HepG2 (cell line): ENCODE results near the gene NOB1. TPM values are rescaled to one million over a fixed set of nuclear protein-coding genes. Genes with fewer than 3 reads are reported as not detected.

Experiments used
- ATAC-seq: fragments of 200-7000 bp; cut with Tn5 transposase; 3 replicates; pipeline ENCODE4 v1.9.1; 2020; ENCODE audit warnings: mild to moderate bottlenecking, moderate library complexity
- BruUV-seq: library from RNA; stranded (reverse); fragments of 400-500 nt; replicated peaks from 2 replicates; lab custom pipeline; 2021; lab: Mats Ljungman, UMichigan
- CTCF ChIA-PET: fragments of 300-600 bp; formaldehyde crosslinking; extraction: SDS; loops from one replicate; lab custom pipeline; 2021; ENCODE audit warnings: low total read pairs, inconsistent platforms, low intra/inter-chr PET ratio; lab: Yijun Ruan, JAX
- POLR2A ChIA-PET: fragments of 350-600 bp; sonication (Branson Sonifier 250); formaldehyde crosslinking; loops from one replicate; lab custom pipeline; 2020; ENCODE audit warnings: antibody characterized with exemption, inconsistent platforms; lab: Yijun Ruan, JAX
- DNase-seq: peaks from one replicate; pipeline ENCODE4 v3.0.0-alpha.2; 2015; ENCODE audit warnings: low spot score
- FAIRE-seq: peaks from 3 replicates; lab custom pipeline; 2011; peaks lifted over from hg19 to GRCh38; lab: Jason Lieb, UNC
- H2AFZ ChIP-seq: one replicate; pipeline ENCODE4 v1.6.1; 2011; ENCODE audit warnings: low read length, inconsistent platforms
- H3K27ac ChIP-seq: fragments of 300-600 bp; 3 replicates; pipeline ENCODE4 v1.8.0; 2011; ENCODE audit warnings: mixed run types, mild to moderate bottlenecking, mixed read lengths, low read length, inconsistent platforms; ENCODE audit not compliant: insufficient read depth; ENCODE audit errors: extremely low read length
- H3K27me3 ChIP-seq, 2 experiments: fragments of 200-600 bp in 1 of 2; 2 replicates in 1 of 2; 3 replicates in 1 of 2; pipeline versions ENCODE4 v1.6.0 to v1.8.0; 2011; ENCODE audit warnings: low read length in 2 of 2, mild to moderate bottlenecking in 2 of 2, moderate library complexity in 2 of 2, inconsistent platforms in 1 of 2; ENCODE audit not compliant: insufficient read depth in 2 of 2, control insufficient read depth in 1 of 2
- H3K36me3 ChIP-seq, 2 experiments: fragments of 200-600 bp in 1 of 2; replicated peaks in 1 of 2; 2 replicates in 1 of 2; 3 replicates in 1 of 2; pipeline versions ENCODE4 v1.5.1 to v1.8.0; 2011; ENCODE audit warnings: low read length in 2 of 2, inconsistent platforms in 1 of 2; ENCODE audit not compliant: insufficient read depth in 2 of 2, control insufficient read depth in 1 of 2
- H3K4me1 ChIP-seq: 2 replicates; pipeline ENCODE4 v1.5.1; 2012; ENCODE audit warnings: low read length, inconsistent platforms; ENCODE audit not compliant: insufficient read depth
- H3K4me2 ChIP-seq: 2 replicates; pipeline ENCODE4 v1.6.0; 2011; ENCODE audit warnings: low read depth, low read length, inconsistent platforms
- H3K4me3 ChIP-seq, 3 experiments: fragments of 200-600 bp in 1 of 3; sonication (generic), shearing (Covaris generic) in 1 of 3; replicated peaks in 1 of 3; 2 replicates each; pipeline ENCODE4 v1.5.1; 2011 to 2016; ENCODE audit warnings: low read length in 3 of 3, inconsistent platforms in 2 of 3, low read depth in 2 of 3, mild to moderate bottlenecking in 2 of 3, control low read depth in 1 of 3, mixed read lengths in 1 of 3; ENCODE audit not compliant: insufficient read depth in 1 of 3
- H3K79me2 ChIP-seq: one replicate; pipeline ENCODE4 v1.6.1; 2011; ENCODE audit warnings: low read length, inconsistent platforms; ENCODE audit not compliant: insufficient read depth
- H3K9ac ChIP-seq: 2 replicates; pipeline ENCODE4 v1.6.0; 2011; ENCODE audit warnings: mild to moderate bottlenecking, low read depth, low read length, inconsistent platforms; ENCODE audit not compliant: insufficient read depth
- H3K9me3 ChIP-seq: 2 replicates; pipeline ENCODE4 v1.5.1; 2012; ENCODE audit warnings: mild to moderate bottlenecking, low read length
- H4K20me1 ChIP-seq: 2 replicates; pipeline ENCODE4 v1.6.0; 2011; ENCODE audit warnings: inconsistent platforms, mild to moderate bottlenecking, low read length, moderate library complexity; ENCODE audit not compliant: insufficient read depth
- HOXA3 ChIP-seq: sonication (generic); formaldehyde crosslinking; IDR thresholded peaks from 2 replicates; pipeline ENCODE4 v1.5.0; 2020; ENCODE audit warnings: missing genetic modification reagents
- JARID2 ChIP-seq: sonication (generic); formaldehyde crosslinking; IDR thresholded peaks from 2 replicates; pipeline ENCODE4 v1.8.1; 2023; ENCODE audit warnings: missing genetic modification reagents, inconsistent platforms; ENCODE audit not compliant: insufficient replicate concordance
- NCOA5 ChIP-seq: sonication (generic); formaldehyde crosslinking; IDR thresholded peaks from 2 replicates; pipeline ENCODE4 v1.4.0; 2020; ENCODE audit warnings: missing genetic modification reagents
- PAF1 ChIP-seq: IDR thresholded peaks from 2 replicates; pipeline ENCODE4 v1.6.1; 2016; ENCODE audit warnings: missing genetic modification reagents, missing compliant biosample characterization
- POLR2G ChIP-seq: fragments of 200-400 bp; formaldehyde crosslinking; IDR thresholded peaks from 2 replicates; pipeline ENCODE4 v1.6.1; 2018; ENCODE audit warnings: mild to moderate bottlenecking, low read depth, low read length, moderate library complexity
- RXRA ChIP-seq: sonication (generic); formaldehyde crosslinking; IDR thresholded peaks from 2 replicates; pipeline ENCODE4 v1.5.1; 2020; ENCODE audit warnings: missing genetic modification reagents
- SMYD3 ChIP-seq: sonication (generic); formaldehyde crosslinking; IDR thresholded peaks from 2 replicates; pipeline ENCODE4 v1.8.1; 2023; ENCODE audit warnings: mild to moderate bottlenecking, missing genetic modification reagents
- SOX5 ChIP-seq: IDR thresholded peaks from 2 replicates; pipeline ENCODE4 v1.6.1; 2016; ENCODE audit warnings: borderline replicate concordance
- ZKSCAN5 ChIP-seq: sonication (generic); formaldehyde crosslinking; IDR thresholded peaks from 2 replicates; pipeline ENCODE4 v1.5.1; 2020; ENCODE audit warnings: mild to moderate bottlenecking, missing genetic modification reagents
- ZMYM2 ChIP-seq: sonication (generic); formaldehyde crosslinking; IDR thresholded peaks from 2 replicates; pipeline ENCODE4 v1.8.0; 2022; ENCODE audit warnings: mild to moderate bottlenecking, missing genetic modification reagents
- ZNF101 ChIP-seq: sonication (generic); formaldehyde crosslinking; IDR thresholded peaks from 2 replicates; pipeline ENCODE4 v1.4.0; 2020; ENCODE audit warnings: mild to moderate bottlenecking, low read depth, missing genetic modification reagents, borderline replicate concordance
- ZNF530 ChIP-seq: sonication (generic); formaldehyde crosslinking; IDR thresholded peaks from 2 replicates; pipeline ENCODE4 v1.5.0; 2020; ENCODE audit warnings: low read depth, mild to moderate bottlenecking, missing genetic modification reagents
- ZNF598 ChIP-seq: sonication (generic); formaldehyde crosslinking; IDR thresholded peaks from 2 replicates; pipeline ENCODE4 v1.5.1; 2020; ENCODE audit warnings: mild to moderate bottlenecking, missing genetic modification reagents, borderline replicate concordance
- ZNF781 ChIP-seq: sonication (generic); formaldehyde crosslinking; IDR thresholded peaks from 2 replicates; pipeline ENCODE4 v1.5.1; 2020; ENCODE audit warnings: borderline replicate concordance, mild to moderate bottlenecking, missing genetic modification reagents; ENCODE audit errors: not compliant biosample characterization
- WGBS: methylation state at CpG from one replicate; pipeline ENCODE4 v1.1.6; 2017; ENCODE audit warnings: low lambda C conversion rate; 5-methylcytosine and 5-hydroxymethylcytosine counted together
- in situ Hi-C: cut with HindIII; loops from 2 replicates; pipeline ENCODE4 v1.10.0; 2017; ENCODE audit warnings: low pct_unique_long_range_greater_than_20kb; ENCODE audit not compliant: extremely low pct_ligation_motif_present
- intact Hi-C: fragments of 100-400 bp; cut with micrococcal nuclease; formaldehyde crosslinking; loops from one replicate; pipeline ENCODE4 v1.10.0; 2022; ENCODE audit not compliant: unreplicated experiment
- polyA plus RNA-seq, 8 experiments: library from polyadenylated mRNA; depleted of rRNA in 3 of 8; stranded (reverse) in 7 of 8; unstranded in 1 of 8; fragments of >200 nt; fragmentation: Illumina TruSeq in 4 of 8; extraction: Trizol in 4 of 8; gene quantifications; 2 replicates each; pipeline versions ENCODE4 v1.2.1 to v1.2.3, GENCODE V29; 2011 to 2016; ENCODE audit warnings: low read depth in 4 of 8, missing spikeins in 1 of 8, mixed read lengths in 1 of 8; ENCODE audit not compliant: insufficient read depth in 1 of 8
- total RNA-seq, 5 experiments: library from RNA; depleted of rRNA; stranded (reverse); fragments of >200 nt; fragmentation: Illumina TruSeq; extraction: Trizol; gene quantifications; 2 replicates each; pipeline ENCODE4 v1.2.3, GENCODE V29; 2016; ENCODE audit warnings: low read depth in 1 of 5
- TF ChIP-seq, protein P1 (sequence below), 2 experiments: sonication (generic) in 1 of 2; formaldehyde crosslinking in 1 of 2; IDR thresholded peaks; 2 replicates each; pipeline versions ENCODE4 v1.4.0 to v1.6.1; 2018 to 2020; ENCODE audit warnings: missing genetic modification reagents in 2 of 2, borderline replicate concordance in 1 of 2, low read depth in 1 of 2, mild to moderate bottlenecking in 1 of 2, missing biosample characterization in 1 of 2
- TF ChIP-seq, protein P2 (sequence below): sonication (generic); formaldehyde crosslinking; IDR thresholded peaks from 2 replicates; pipeline ENCODE4 v1.9.0; 2021; ENCODE audit warnings: missing genetic modification reagents, mild to moderate bottlenecking, borderline replicate concordance
- TF ChIP-seq, protein P3 (sequence below): sonication (generic); formaldehyde crosslinking; conservative IDR thresholded peaks from 2 replicates; pipeline ENCODE4 v1.8.0; 2022; ENCODE audit warnings: missing genetic modification reagents

NOB1 gene
- total and polyA plus RNA-seq, 2 of the 13 experiments (the other 11 are each of a cell fraction or from before 2014, with no cell fraction given), result 47.1 to 162 TPM

DNA sequence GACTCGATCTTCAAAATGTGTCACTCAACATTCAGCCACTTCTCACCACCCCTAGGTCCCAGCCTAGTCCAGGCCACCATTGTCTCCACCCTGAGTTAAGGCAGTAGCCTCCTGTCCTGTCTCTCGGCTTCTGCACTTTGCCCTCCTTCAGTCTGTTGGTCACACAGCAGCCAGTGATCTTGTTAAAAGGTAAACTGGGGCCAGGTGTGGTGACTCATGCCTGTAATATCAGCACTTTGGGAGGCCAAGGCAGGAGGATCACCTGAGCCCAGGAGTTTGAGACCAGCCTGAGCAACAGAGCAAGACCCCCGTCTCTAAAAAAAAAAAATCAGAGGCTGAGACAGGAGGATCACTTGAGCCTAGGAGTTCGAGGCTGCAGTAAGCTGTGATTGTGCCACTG lies 33.2 kb upstream of the NOB1 start (continued):
- TF ChIP-seq RXRA (CRISPR knock-in tag) (peak; percentile 34; the same call in 1 of the 2 replicates), ZNF781 (CRISPR knock-in tag) (no peak), JARID2 (no peak), HOXA3 (CRISPR knock-in tag) (0 out of 2 replicates have a peak, but pooled peaks have one; percentile 18), ZNF530 (CRISPR knock-in tag) (no peak), ZNF101 (CRISPR knock-in tag) (no peak)
- TF ChIP-seq, protein P1, sequence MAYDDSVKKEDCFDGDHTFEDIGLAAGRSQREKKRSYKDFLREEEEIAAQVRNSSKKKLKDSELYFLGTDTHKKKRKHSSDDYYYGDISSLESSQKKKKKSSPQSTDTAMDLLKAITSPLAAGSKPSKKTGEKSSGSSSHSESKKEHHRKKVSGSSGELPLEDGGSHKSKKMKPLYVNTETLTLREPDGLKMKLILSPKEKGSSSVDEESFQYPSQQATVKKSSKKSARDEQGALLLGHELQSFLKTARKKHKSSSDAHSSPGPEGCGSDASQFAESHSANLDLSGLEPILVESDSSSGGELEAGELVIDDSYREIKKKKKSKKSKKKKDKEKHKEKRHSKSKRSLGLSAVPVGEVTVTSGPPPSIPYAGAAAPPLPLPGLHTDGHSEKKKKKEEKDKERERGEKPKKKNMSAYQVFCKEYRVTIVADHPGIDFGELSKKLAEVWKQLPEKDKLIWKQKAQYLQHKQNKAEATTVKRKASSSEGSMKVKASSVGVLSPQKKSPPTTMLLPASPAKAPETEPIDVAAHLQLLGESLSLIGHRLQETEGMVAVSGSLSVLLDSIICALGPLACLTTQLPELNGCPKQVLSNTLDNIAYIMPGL (CRISPR knock-in tag; IDR thresholded peaks at IDR 0.05; ENCODE audit: borderline replicate concordance in 1 of 2, low read depth in 1 of 2), result no peak
- TF ChIP-seq, protein P2, sequence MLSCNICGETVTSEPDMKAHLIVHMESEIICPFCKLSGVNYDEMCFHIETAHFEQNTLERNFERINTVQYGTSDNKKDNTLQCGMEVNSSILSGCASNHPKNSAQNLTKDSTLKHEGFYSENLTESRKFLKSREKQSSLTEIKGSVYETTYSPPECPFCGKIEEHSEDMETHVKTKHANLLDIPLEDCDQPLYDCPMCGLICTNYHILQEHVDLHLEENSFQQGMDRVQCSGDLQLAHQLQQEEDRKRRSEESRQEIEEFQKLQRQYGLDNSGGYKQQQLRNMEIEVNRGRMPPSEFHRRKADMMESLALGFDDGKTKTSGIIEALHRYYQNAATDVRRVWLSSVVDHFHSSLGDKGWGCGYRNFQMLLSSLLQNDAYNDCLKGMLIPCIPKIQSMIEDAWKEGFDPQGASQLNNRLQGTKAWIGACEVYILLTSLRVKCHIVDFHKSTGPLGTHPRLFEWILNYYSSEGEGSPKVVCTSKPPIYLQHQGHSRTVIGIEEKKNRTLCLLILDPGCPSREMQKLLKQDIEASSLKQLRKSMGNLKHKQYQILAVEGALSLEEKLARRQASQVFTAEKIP (CRISPR knock-in tag), result no peak

DNA sequence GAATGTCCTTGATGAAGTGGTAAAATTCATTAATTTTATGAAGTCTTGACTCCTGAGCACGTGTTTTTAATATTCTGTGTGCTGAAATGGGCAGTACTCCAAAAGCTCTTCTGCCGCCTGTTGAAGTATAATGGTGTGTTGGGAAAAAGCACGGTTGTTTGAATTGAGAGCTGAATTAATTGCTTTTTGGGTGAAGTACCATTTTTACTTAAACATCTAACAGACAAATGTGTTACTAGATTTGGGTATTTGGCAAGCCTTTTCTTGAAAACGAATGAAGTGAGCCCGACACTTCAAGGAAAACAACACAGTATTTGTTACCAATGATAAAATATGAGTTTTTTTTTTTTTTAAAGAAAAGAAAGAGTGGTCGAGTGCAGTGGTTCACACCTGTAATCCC lies 29.9 kb upstream of the NOB1 start:
- DNase-seq (no peak), FAIRE-seq (no peak), ATAC-seq (no peak)
- intact Hi-C loops (no loop called here), in situ Hi-C loops (no loop called here)
- Histone ChIP-seq H3K4me2 (no peak overlapping the region), H3K79me2 (peaks cover 7% of the 10 kb centered on the region), H3K36me3 (peaks cover 7 to 22% of the 10 kb centered on the region in 2 experiments), H3K27me3 (no peaks in the 10 kb centered on the region), H3K4me3 (no peak overlapping the region), H3K27ac (no peak overlapping the region), H2AFZ (no peak overlapping the region), H4K20me1 (no peaks in the 10 kb centered on the region), H3K9ac (no peak overlapping the region), H3K4me1 (peaks cover 44% of the 10 kb centered on the region), H3K9me3 (no peaks in the 10 kb centered on the region)
- CTCF ChIA-PET, result no interaction called here
- 95% methylated on average over 6 of the region's 6 CpGs for WGBS
- no TSS peak for BruUV-seq
- TF ChIP-seq ZKSCAN5 (CRISPR knock-in tag), result no peak
- TF ChIP-seq POLR2G, result no peak
- TF ChIP-seq ZMYM2, result no peak
- TF ChIP-seq, protein P3, sequence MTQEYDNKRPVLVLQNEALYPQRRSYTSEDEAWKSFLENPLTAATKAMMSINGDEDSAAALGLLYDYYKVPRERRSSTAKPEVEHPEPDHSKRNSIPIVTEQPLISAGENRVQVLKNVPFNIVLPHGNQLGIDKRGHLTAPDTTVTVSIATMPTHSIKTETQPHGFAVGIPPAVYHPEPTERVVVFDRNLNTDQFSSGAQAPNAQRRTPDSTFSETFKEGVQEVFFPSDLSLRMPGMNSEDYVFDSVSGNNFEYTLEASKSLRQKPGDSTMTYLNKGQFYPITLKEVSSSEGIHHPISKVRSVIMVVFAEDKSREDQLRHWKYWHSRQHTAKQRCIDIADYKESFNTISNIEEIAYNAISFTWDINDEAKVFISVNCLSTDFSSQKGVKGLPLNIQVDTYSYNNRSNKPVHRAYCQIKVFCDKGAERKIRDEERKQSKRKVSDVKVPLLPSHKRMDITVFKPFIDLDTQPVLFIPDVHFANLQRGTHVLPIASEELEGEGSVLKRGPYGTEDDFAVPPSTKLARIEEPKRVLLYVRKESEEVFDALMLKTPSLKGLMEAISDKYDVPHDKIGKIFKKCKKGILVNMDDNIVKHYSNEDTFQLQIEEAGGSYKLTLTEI (CRISPR knock-in tag), result no peak
- TF ChIP-seq ZNF598, result no peak
- no peak for TF ChIP-seq SOX5 (CRISPR knock-in tag)
- TF ChIP-seq NCOA5 (CRISPR knock-in tag), result no peak
- no peak for TF ChIP-seq SMYD3 (CRISPR knock-in tag)
- no peak for TF ChIP-seq PAF1
- POLR2A ChIA-PET, result interaction anchor here (0.7 kb wide), 1 partner anchor 415 kb away, joined by 3 read pairs; no protein-coding TSS in a partner anchor
